SK-N-SH (cell line): ENCODE results near the gene CD36. TPM values are rescaled to one million over a fixed set of nuclear protein-coding genes. Genes with fewer than 3 reads are reported as not detected.
A peak's percentile ranks its signal among the peaks of the same experiment; 100 is the strongest.

Experiments
- CTCF ChIA-PET: fragments of 300-600, 350-600 bp; formaldehyde crosslinking; extraction: SDS; loops from one replicate; lab custom pipeline; 2021; lab: Yijun Ruan, JAX
- POLR2A ChIA-PET: fragments of 350-600 bp; sonication (Branson Sonifier 250); formaldehyde crosslinking; extraction: SDS; loops from one replicate; lab custom pipeline; 2020; ENCODE audit warnings: antibody characterized with exemption, inconsistent platforms; lab: Yijun Ruan, JAX
- DNase-seq: peaks from one replicate; pipeline ENCODE4 v3.0.0; 2012
- H2AFZ ChIP-seq: fragments of 200-600 bp; sonication (generic); 2 replicates; pipeline ENCODE4 v1.8.1; 2016; ENCODE audit warnings: antibody characterized with exemption, mild to moderate bottlenecking, low read depth
- H3F3A ChIP-seq: fragments of 200-600 bp; sonication (generic); replicated peaks from 2 replicates; pipeline ENCODE3; 2016; ENCODE audit warnings: antibody characterized with exemption, mild to moderate bottlenecking; ENCODE audit not compliant: insufficient read depth
- H3K27ac ChIP-seq, 2 experiments: fragments of 200-500 bp in 1 of 2; fragments of 200-600 bp in 1 of 2; sonication (Bioruptor generic) in 1 of 2; sonication (generic), shearing (Covaris generic) in 1 of 2; 2 replicates each; pipeline versions ENCODE4 v1.5.1 to v1.6.1; 2014 to 2016; ENCODE audit warnings: low read depth in 2 of 2, inconsistent platforms in 1 of 2, low read length in 1 of 2, mild to moderate bottlenecking in 1 of 2, mixed read lengths in 1 of 2
- H3K27me3 ChIP-seq: fragments of 200-600 bp; sonication (generic), shearing (Covaris generic); 2 replicates; pipeline ENCODE4 v1.6.1; 2016; ENCODE audit warnings: mixed run types; ENCODE audit not compliant: insufficient read depth
- H3K36me3 ChIP-seq, 2 experiments: fragments of 200-500 bp in 1 of 2; fragments of 200-600 bp in 1 of 2; sonication (Bioruptor generic) in 1 of 2; sonication (generic) in 1 of 2; replicated peaks in 1 of 2; 2 replicates each; pipeline versions ENCODE3 to v1.5.1; 2014 to 2016; ENCODE audit warnings: low read length in 1 of 2, mild to moderate bottlenecking in 1 of 2; ENCODE audit not compliant: insufficient read depth in 2 of 2, control insufficient read depth in 1 of 2
- H3K4me1 ChIP-seq, 2 experiments: fragments of 200-500 bp in 1 of 2; fragments of 200-600 bp in 1 of 2; sonication (Bioruptor generic) in 1 of 2; sonication (generic), shearing (Covaris generic) in 1 of 2; 2 replicates each; pipeline versions ENCODE4 v1.5.1 to v1.6.1; 2014 to 2016; ENCODE audit warnings: low read depth in 1 of 2, low read length in 1 of 2, mixed run types in 1 of 2; ENCODE audit not compliant: insufficient read depth in 2 of 2, control insufficient read depth in 1 of 2
- H3K4me2 ChIP-seq: fragments of 200-600 bp; sonication (generic), shearing (Covaris generic); 2 replicates; pipeline ENCODE4 v1.6.1; 2017; ENCODE audit warnings: mixed run types
- H3K4me3 ChIP-seq, 2 experiments: fragments of 200-500 bp in 1 of 2; fragments of 200-600 bp in 1 of 2; sonication (Bioruptor generic) in 1 of 2; sonication (generic), shearing (Covaris generic) in 1 of 2; 2 replicates each; pipeline versions ENCODE4 v1.5.1 to v1.8.1; 2014 to 2016; ENCODE audit warnings: low read depth in 2 of 2, inconsistent platforms in 1 of 2, low read length in 1 of 2, mild to moderate bottlenecking in 1 of 2, mixed read lengths in 1 of 2, moderate library complexity in 1 of 2
- H3K79me2 ChIP-seq: fragments of 200-600 bp; sonication (generic); 2 replicates; pipeline ENCODE4 v1.8.1; 2017; ENCODE audit warnings: mild to moderate bottlenecking; ENCODE audit not compliant: insufficient read depth
- H3K9ac ChIP-seq: fragments of 200-600 bp; sonication (generic); 2 replicates; pipeline ENCODE4 v1.6.1; 2017; ENCODE audit warnings: mixed run types
- H3K9me2 ChIP-seq: fragments of 200-600 bp; sonication (generic); 2 replicates; pipeline ENCODE4 v1.6.1; 2017; ENCODE audit warnings: mixed run types
- H3K9me3 ChIP-seq: fragments of 200-600 bp; sonication (generic); 2 replicates; pipeline ENCODE4 v1.6.1; 2017; ENCODE audit warnings: mixed run types, mild to moderate bottlenecking, moderate library complexity
- H4K20me1 ChIP-seq: fragments of 200-600 bp; sonication (generic); 2 replicates; pipeline ENCODE4 v1.6.1; 2017; ENCODE audit warnings: mild to moderate bottlenecking, mixed run types; ENCODE audit not compliant: insufficient read depth
- ELF1 ChIP-seq: IDR thresholded peaks from 2 replicates; pipeline ENCODE4 v1.4.0; 2012
- FOSL2 ChIP-seq: IDR thresholded peaks from 2 replicates; pipeline ENCODE4 v1.4.0; 2012; ENCODE audit warnings: low read depth, mild to moderate bottlenecking, moderate library complexity, borderline replicate concordance
- FOXJ3 ChIP-seq: sonication (generic); formaldehyde crosslinking; IDR thresholded peaks from 2 replicates; pipeline ENCODE4 v1.5.1; 2020; ENCODE audit warnings: mild to moderate bottlenecking, missing genetic modification reagents
- FOXM1 ChIP-seq: IDR thresholded peaks from 2 replicates; pipeline ENCODE4 v1.4.0; 2012; ENCODE audit warnings: low read depth, mild to moderate bottlenecking
- GABPA ChIP-seq: IDR thresholded peaks from 2 replicates; pipeline ENCODE4 v1.4.0; 2012; ENCODE audit warnings: low read depth, mild to moderate bottlenecking
- GATA2 ChIP-seq: sonication (generic); formaldehyde crosslinking; IDR thresholded peaks from 2 replicates; pipeline ENCODE4 v1.5.0; 2020; ENCODE audit warnings: mild to moderate bottlenecking, missing genetic modification reagents
- MAX ChIP-seq: IDR thresholded peaks from 2 replicates; pipeline ENCODE4 v1.4.0; 2012; ENCODE audit warnings: low read depth
- MXI1 ChIP-seq: IDR thresholded peaks from 2 replicates; pipeline ENCODE4 v1.6.1; 2012; ENCODE audit warnings: mild to moderate bottlenecking, low read depth, low read length, improper control_type of control experiment
- NFIC ChIP-seq: IDR thresholded peaks from 2 replicates; pipeline ENCODE4 v1.4.0; 2012; ENCODE audit warnings: borderline replicate concordance
- NRF1 ChIP-seq: IDR thresholded peaks from 2 replicates; pipeline ENCODE4 v1.6.1; 2012; ENCODE audit warnings: low read depth, mild to moderate bottlenecking, low read length
- REST ChIP-seq: IDR thresholded peaks from 2 replicates; pipeline ENCODE4 v1.6.1; 2012; ENCODE audit warnings: mild to moderate bottlenecking, low read depth, low read length, moderate library complexity
- RFX5 ChIP-seq: IDR thresholded peaks from 2 replicates; pipeline ENCODE4 v1.6.1; 2012; ENCODE audit warnings: mild to moderate bottlenecking, improper control_type of control experiment, low read length
- SIN3A ChIP-seq: IDR thresholded peaks from 2 replicates; pipeline ENCODE4 v1.6.1; 2012; ENCODE audit warnings: low read depth, mild to moderate bottlenecking, low read length, moderate library complexity, borderline replicate concordance
- TEAD4 ChIP-seq: IDR thresholded peaks from 2 replicates; pipeline ENCODE4 v1.4.0; 2012; ENCODE audit warnings: mild to moderate bottlenecking, borderline replicate concordance; ENCODE audit not compliant: insufficient read depth
- WGBS: methylation state at CpG from one replicate; pipeline ENCODE4 v1.1.6; 2017; ENCODE audit warnings: low lambda C conversion rate; 5-methylcytosine and 5-hydroxymethylcytosine counted together
- polyA plus RNA-seq, 3 experiments: library from polyadenylated mRNA; depleted of rRNA; stranded (reverse); fragments of >200 nt; gene quantifications; 2 replicates each; pipeline ENCODE4 v1.2.3, GENCODE V29; 2012

Gene CD36
- polyA plus RNA-seq, 1 of the 3 experiments (the other 2 are of a cell fraction): 0.10 TPM

- TF ChIP-seq FOXJ3 (no peak), GATA2 (CRISPR knock-in tag) (no peak), GABPA (no peak), FOSL2 (peak; percentile 64; the same call in 1 of the 2 replicates), RFX5 (no peak), MAX (no peak), TEAD4 (no peak), REST (no peak), NRF1 (no peak), SIN3A (no peak)
- TF ChIP-seq, all 33 proteins: peak for 3
Measured at GRCh38 chr7:80677629-80678028, 39.2 kb downstream of the CD36 start (continued).

GRCh38 chr7:80678707-80679106, 40.3 kb downstream of the CD36 start:
- Histone ChIP-seq H3K9me2 (no peaks in the 10 kb centered on the region), H3K4me2 (no peak overlapping the region), H3K79me2 (no peaks in the 10 kb centered on the region), H3K9me3 (no peaks in the 10 kb centered on the region), H3K4me3 (no peak overlapping the region), H3K9ac (no peak overlapping the region), H4K20me1 (no peaks in the 10 kb centered on the region), H3K4me1 (no peaks in the 10 kb centered on the region), H3F3A (peaks cover 5% of the 10 kb centered on the region), H3K27me3 (no peaks in the 10 kb centered on the region), H3K36me3 (no peaks in the 10 kb centered on the region), H2AFZ (no peak overlapping the region), H3K27ac (no peak overlapping the region)
- CTCF ChIA-PET: interaction anchor here (0.7 to 4.2 kb wide), 5 partner anchors 15 to 792 kb away, joined by 4 to 23 read pairs (median 21); no protein-coding TSS in a partner anchor
- DNase-seq: no peak
- TF ChIP-seq NFIC (no peak), MXI1 (no peak), ELF1 (no peak), FOXM1 (no peak)
- 96% methylated on average over 8 of the region's 8 CpGs for WGBS
- POLR2A ChIA-PET: no interaction called here
